ENCODE measurements around the gene CEP89. TPM values are rescaled to one million over a fixed set of nuclear protein-coding genes. Genes with fewer than 3 reads are reported as not detected.
"Not testable (repeated sequence)": the region's sequence is repeated elsewhere in the genome, so short reads cannot be mapped to it uniquely, and the experiment has no call there.

Gene CEP89
- total RNA-seq, 1 experiment from 2014 or later = 14.5 TPM

DNA sequence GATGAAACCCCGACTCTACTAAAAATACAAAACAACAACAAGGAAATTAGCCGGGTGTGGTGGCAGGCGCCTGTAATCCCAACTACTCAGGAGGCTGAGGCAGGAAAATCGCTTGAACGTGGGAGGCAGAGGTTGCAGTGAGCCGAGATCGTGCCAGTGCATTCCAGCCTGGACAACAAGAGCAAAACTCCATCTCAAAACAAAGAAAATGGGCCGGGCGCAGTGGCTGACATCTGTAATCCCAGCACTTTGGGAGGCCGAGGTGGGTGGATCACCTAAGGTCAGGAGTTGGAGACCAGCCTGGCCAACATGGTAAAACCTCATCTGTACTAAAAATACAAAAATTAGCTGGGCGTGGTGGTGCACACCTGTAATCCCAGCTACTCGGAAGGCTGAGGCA, 139.7 kb downstream of the CEP89 start:
- H3K4me1 ChIP-seq; H3K4me3 Mint-ChIP-seq (ENCODE audit: unreplicated experiment); H3K4me1 Mint-ChIP-seq (ENCODE audit: low read depth, unreplicated experiment); CTCF ChIA-PET; H3K9me3 ChIP-seq; H3K36me3 Mint-ChIP-seq (ENCODE audit: insufficient read depth, unreplicated experiment); DNase-seq; BruUV-seq (replicated peaks); H3K27me3 Mint-ChIP-seq (ENCODE audit: insufficient read depth, unreplicated experiment); intact Hi-C loops (cut with micrococcal nuclease; ENCODE audit: unreplicated experiment); H3K4me3 ChIP-seq (ENCODE audit: low read depth, low read length); H3K9me3 Mint-ChIP-seq (ENCODE audit: unreplicated experiment); H3K36me3 ChIP-seq (ENCODE audit: control insufficient read depth, insufficient read depth, low read length); H3K27ac Mint-ChIP-seq (ENCODE audit: unreplicated experiment); H3K27me3 ChIP-seq (replicated peaks; ENCODE audit: control insufficient read depth, insufficient read depth, low read length); POLR2A ChIA-PET: not testable (repeated sequence)

- no peaks in the 10 kb centered on the region for H3K27me3 Mint-ChIP-seq (ENCODE audit: insufficient read depth, unreplicated experiment)
- Histone ChIP-seq H3K4me1 (no peaks in the 10 kb centered on the region), H3K4me3 (ENCODE audit: low read depth, low read length) (no peak overlapping the region), H3K36me3 (ENCODE audit: control insufficient read depth, insufficient read depth, low read length) (no peaks in the 10 kb centered on the region; the same call in 1 of the 2 replicates), H3K9me3 (no peaks in the 10 kb centered on the region), H3K27me3 (replicated peaks; ENCODE audit: control insufficient read depth, insufficient read depth, low read length) (no peaks in the 10 kb centered on the region)
- TF ChIP-seq CTCF (IDR thresholded peaks at IDR 0.05; ENCODE audit: insufficient read depth in 1 of 2, low read depth in 1 of 2, low read length in 1 of 2, severe bottlenecking in 1 of 2, unreplicated experiment in 1 of 2) = no peak
- ChIA-PET POLR2A (no interaction called here), CTCF (no interaction called here)
- no peak for DNase-seq
- intact Hi-C loops (cut with micrococcal nuclease; ENCODE audit: unreplicated experiment) = no loop called here
- no peak overlapping the region for H3K27ac Mint-ChIP-seq (ENCODE audit: unreplicated experiment)
- H3K4me1 Mint-ChIP-seq (ENCODE audit: low read depth, unreplicated experiment) = no peaks in the 10 kb centered on the region
- no TSS peak for BruUV-seq (replicated peaks)
- H3K36me3 Mint-ChIP-seq (ENCODE audit: insufficient read depth, unreplicated experiment) = no peaks in the 10 kb centered on the region
- no peaks in the 10 kb centered on the region for H3K9me3 Mint-ChIP-seq (ENCODE audit: unreplicated experiment)
- H3K4me3 Mint-ChIP-seq (ENCODE audit: unreplicated experiment) = no peak overlapping the region
Measured at GRCh38 chr19:32831611-32832010, 140.1 kb downstream of the CEP89 start.

GRCh38 chr19:32830231-32831014, 141.3 kb downstream of the CEP89 start:
- Mint-ChIP-seq H3K36me3 (ENCODE audit: insufficient read depth, unreplicated experiment) (no peaks in the 10 kb centered on the region), H3K4me3 (ENCODE audit: unreplicated experiment) (no peak overlapping the region), H3K27ac (ENCODE audit: unreplicated experiment) (no peak overlapping the region), H3K4me1 (ENCODE audit: low read depth, unreplicated experiment) (no peaks in the 10 kb centered on the region), H3K9me3 (ENCODE audit: unreplicated experiment) (no peaks in the 10 kb centered on the region), H3K27me3 (ENCODE audit: insufficient read depth, unreplicated experiment) (no peaks in the 10 kb centered on the region)
- H3K4me3 ChIP-seq (ENCODE audit: low read depth, low read length) = no peak overlapping the region
- no TSS peak for BruUV-seq (replicated peaks)
- ChIA-PET POLR2A (no interaction called here), CTCF (no interaction called here)
- intact Hi-C loops (cut with micrococcal nuclease; ENCODE audit: unreplicated experiment) = no loop called here
- H3K9me3 ChIP-seq = no peaks in the 10 kb centered on the region
- H3K27me3 ChIP-seq (replicated peaks; ENCODE audit: control insufficient read depth, insufficient read depth, low read length) = no peaks in the 10 kb centered on the region
- TF ChIP-seq CTCF (IDR thresholded peaks at IDR 0.05; ENCODE audit: insufficient read depth in 1 of 2, low read depth in 1 of 2, low read length in 1 of 2, severe bottlenecking in 1 of 2, unreplicated experiment in 1 of 2) = no peak
- H3K4me1 ChIP-seq = no peaks in the 10 kb centered on the region
- H3K36me3 ChIP-seq (ENCODE audit: control insufficient read depth, insufficient read depth, low read length) = no peaks in the 10 kb centered on the region; the same call in 1 of the 2 replicates
- no peak for DNase-seq

Data from Caco-2 (cell line).